Neural cell (in vitro differentiated cells): ENCODE measurements around the gene MLLT6. TPM values are rescaled to one million over a fixed set of nuclear protein-coding genes. Genes with fewer than 3 reads are reported as not detected.

ENCODE experiments used
- H2AFZ ChIP-seq: fragments of 200-600, 300-800 bp; sonication (generic), shearing (Covaris generic); 2 replicates; pipeline ENCODE4 v1.6.0; 2014; ENCODE audit warnings: low read depth, mild to moderate bottlenecking, antibody characterized with exemption, low read length, moderate library complexity
- H3F3A ChIP-seq: fragments of 200-600 bp; shearing (Covaris generic); 2 replicates; pipeline ENCODE4 v1.6.1; 2016; ENCODE audit warnings: mild to moderate bottlenecking, moderate library complexity, mixed read lengths, antibody characterized with exemption, low read length; ENCODE audit not compliant: insufficient read depth, poor library complexity, severe bottlenecking
- H3K27ac ChIP-seq: fragments of 200-600, 300-800 bp; sonication (generic), shearing (Covaris generic); 2 replicates; pipeline ENCODE4 v1.5.1; 2014; ENCODE audit warnings: mild to moderate bottlenecking, low read length, moderate library complexity
- H3K27me3 ChIP-seq: fragments of 300-800, 200-600 bp; sonication (generic), shearing (Covaris generic); 2 replicates; pipeline ENCODE4 v1.6.0; 2014; ENCODE audit warnings: mild to moderate bottlenecking, low read depth, low read length, moderate library complexity; ENCODE audit not compliant: insufficient read depth
- H3K36me3 ChIP-seq: fragments of 300-800, 200-600 bp; sonication (generic), shearing (Covaris generic); 2 replicates; pipeline ENCODE4 v1.5.1; 2014; ENCODE audit warnings: mild to moderate bottlenecking, antibody characterized with exemption, low read length, moderate library complexity; ENCODE audit not compliant: insufficient read depth
- H3K4me2 ChIP-seq: fragments of 300-800, 200-600 bp; sonication (generic), shearing (Covaris generic); 2 replicates; pipeline ENCODE4 v1.6.0; 2014; ENCODE audit warnings: mild to moderate bottlenecking, low read length
- H3K4me3 ChIP-seq: fragments of 300-800, 200-600 bp; sonication (generic), shearing (Covaris generic); 2 replicates; pipeline ENCODE4 v1.5.1; 2014; ENCODE audit warnings: mild to moderate bottlenecking, low read length, moderate library complexity
- H3K79me2 ChIP-seq: fragments of 200-600 bp; shearing (Covaris generic); replicated peaks from 2 replicates; pipeline ENCODE4 v1.6.0; 2014; ENCODE audit warnings: mild to moderate bottlenecking, low read length, moderate library complexity; ENCODE audit not compliant: insufficient read depth
- H3K9ac ChIP-seq: fragments of 300-800, 200-600 bp; sonication (generic), shearing (Covaris generic); 2 replicates; pipeline ENCODE4 v1.6.1; 2016; ENCODE audit warnings: mild to moderate bottlenecking, low read length, mixed read lengths
- H3K9me2 ChIP-seq: fragments of 200-600 bp; shearing (Covaris generic); 2 replicates; pipeline ENCODE4 v1.6.1; 2016; ENCODE audit warnings: mild to moderate bottlenecking, low read length, mixed read lengths; ENCODE audit not compliant: insufficient read depth
- H3K9me3 ChIP-seq: fragments of 200-600, 300-800 bp; sonication (generic), shearing (Covaris generic); 2 replicates; pipeline ENCODE4 v1.6.1; 2016; ENCODE audit warnings: mild to moderate bottlenecking, mixed run types, low read length, moderate library complexity, mixed read lengths
- H4K20me1 ChIP-seq: fragments of 200-600 bp; shearing (Covaris generic); 2 replicates; pipeline ENCODE4 v1.6.1; 2016; ENCODE audit warnings: mild to moderate bottlenecking, mixed run types; ENCODE audit not compliant: insufficient read depth
- CTCF ChIP-seq: fragments of 450-650 bp; IDR thresholded peaks from 2 replicates; pipeline ENCODE4 v1.5.1; 2014; ENCODE audit warnings: antibody characterized with exemption, mild to moderate bottlenecking, moderate library complexity; ENCODE audit not compliant: poor library complexity, severe bottlenecking
- EP300 ChIP-seq: fragments of 450-650 bp; conservative IDR thresholded peaks from 2 replicates; pipeline ENCODE4 v1.6.1; 2014; ENCODE audit warnings: antibody characterized with exemption, mild to moderate bottlenecking, moderate library complexity; ENCODE audit not compliant: poor library complexity, severe bottlenecking
- EZH2 ChIP-seq: fragments of 200-600, 300-800 bp; shearing (Covaris generic), sonication (generic); IDR thresholded peaks from 2 replicates; pipeline ENCODE4 v1.6.1; 2014; ENCODE audit warnings: antibody characterized with exemption, low read length, borderline replicate concordance, mild to moderate bottlenecking; ENCODE audit not compliant: insufficient read depth, poor library complexity, severe bottlenecking
- MXI1 ChIP-seq: fragments of 450-650 bp; conservative IDR thresholded peaks from 2 replicates; pipeline ENCODE4 v1.6.1; 2014; ENCODE audit warnings: antibody characterized with exemption, mild to moderate bottlenecking; ENCODE audit not compliant: poor library complexity, severe bottlenecking
- POLR2AphosphoS5 ChIP-seq: IDR thresholded peaks from 2 replicates; pipeline ENCODE4 v1.6.1; 2012
- RAD21 ChIP-seq: fragments of 450-650 bp; conservative IDR thresholded peaks from 2 replicates; pipeline ENCODE4 v1.6.1; 2014; ENCODE audit warnings: antibody characterized with exemption, mild to moderate bottlenecking, moderate library complexity
- REST ChIP-seq: IDR thresholded peaks from 2 replicates; pipeline ENCODE4 v1.6.1; 2012; ENCODE audit warnings: borderline replicate concordance
- SMC3 ChIP-seq: fragments of 450-650 bp; conservative IDR thresholded peaks from 2 replicates; pipeline ENCODE4 v1.6.1; 2014; ENCODE audit warnings: antibody characterized with exemption, mild to moderate bottlenecking, moderate library complexity; ENCODE audit not compliant: poor library complexity
- TAF1 ChIP-seq: IDR thresholded peaks from 2 replicates; pipeline ENCODE4 v1.6.1; 2012; ENCODE audit warnings: low read depth
- polyA plus RNA-seq: library from polyadenylated mRNA; depleted of rRNA; stranded (reverse); fragments of >200 nt; gene quantifications from 2 replicates; pipeline ENCODE4 v1.2.3, GENCODE V29; 2014

Gene MLLT6
- polyA plus RNA-seq, 1 donor from 2014 or later = 19.7 TPM

GRCh38 chr17:38659415-38659814 lies 45.7 kb upstream of the MLLT6 start:
- H3K9me2 ChIP-seq = no peaks in the 10 kb centered on the region
- H4K20me1 ChIP-seq = no peaks in the 10 kb centered on the region
- no peak for TF ChIP-seq MXI1
- no peak for TF ChIP-seq EP300
- TF ChIP-seq TAF1 = no peak
- TF ChIP-seq SMC3 = no peak
- no peak for TF ChIP-seq REST
- no peak for TF ChIP-seq POLR2AphosphoS5
- TF ChIP-seq RAD21 = no peak
- no peak for TF ChIP-seq EZH2
- no peaks in the 10 kb centered on the region for H3K9me3 ChIP-seq
- H3K27ac ChIP-seq = no peak overlapping the region
- H3K4me3 ChIP-seq = no peak overlapping the region
- H3K36me3 ChIP-seq = no peaks in the 10 kb centered on the region
- no peak overlapping the region for H2AFZ ChIP-seq
- H3K9ac ChIP-seq = no peak overlapping the region
- no peaks in the 10 kb centered on the region for H3K27me3 ChIP-seq
- no peaks in the 10 kb centered on the region for H3K79me2 ChIP-seq
- no peaks in the 10 kb centered on the region for H3F3A ChIP-seq
- H3K4me2 ChIP-seq = no peak overlapping the region

- no peak overlapping the region for H2AFZ ChIP-seq
- H3K9ac ChIP-seq = no peak overlapping the region
- no peaks in the 10 kb centered on the region for H3K9me2 ChIP-seq
- H3K4me3 ChIP-seq = no peak overlapping the region
- H3K27ac ChIP-seq = no peak overlapping the region
- H3K36me3 ChIP-seq = no peaks in the 10 kb centered on the region
- no peak overlapping the region for H3K4me2 ChIP-seq
- H3K27me3 ChIP-seq = no peaks in the 10 kb centered on the region
- H3K9me3 ChIP-seq = no peaks in the 10 kb centered on the region
- H3F3A ChIP-seq = no peaks in the 10 kb centered on the region
- H3K79me2 ChIP-seq = no peaks in the 10 kb centered on the region
- no peaks in the 10 kb centered on the region for H4K20me1 ChIP-seq
- TF ChIP-seq EZH2 (no peak), RAD21 (no peak), REST (no peak), SMC3 (no peak), CTCF (no peak), MXI1 (no peak), EP300 (no peak), TAF1 (no peak), POLR2AphosphoS5 (no peak)
These were observed 44.7 kb upstream of the MLLT6 start for GRCh38 chr17:38660097-38661025.
